ENCODE data around the gene FNBP1. TPM values are rescaled to one million over a fixed set of nuclear protein-coding genes. Genes with fewer than 3 reads are reported as not detected.
A peak's percentile ranks its signal among the peaks of the same experiment; 100 is the strongest.
"Not testable (repeated sequence)": the region's sequence is repeated elsewhere in the genome, so short reads cannot be mapped to it uniquely, and the experiment has no call there.

FNBP1 gene
- total and polyA plus RNA-seq, 7 donors: 12.5 to 172 (median 92.8) TPM

- H3K4me3 ChIP-seq: no peak overlapping the region
- peak overlapping the region; percentile 81 to 88 (median 83) for H3K27ac ChIP-seq
- H3K4me1 ChIP-seq: peaks cover 3 to 71% (median 55%) of the 10 kb centered on the region in 4 donors
- TF ChIP-seq POLR2AphosphoS5 (IDR thresholded peaks at IDR 0.05) (peak; percentile 58 to 83 (median 76)), EP300 (IDR thresholded peaks at IDR 0.05) (peak; percentile 66 to 82 (median 73)), POLR2A (IDR thresholded peaks at IDR 0.05) (no peak)
- H3K27me3 ChIP-seq: no peaks in the 10 kb centered on the region
- peaks cover 0 to 11% (median 6%) of the 10 kb centered on the region in 4 donors for H3K36me3 ChIP-seq
- intact Hi-C loops (cut with DNase I): loop anchor here (5.0 kb wide), 1 partner anchor 97 kb away; the partner anchor contains the start of gene FNBP1
- no peak for DNase-seq
- peaks cover 0 to 3% (median 0%) of the 10 kb centered on the region in 4 donors for H3K9me3 ChIP-seq
- 28 to 64% methylated on average over 3 of the region's 3 CpGs for WGBS, 2 donors
These were observed 97.7 kb downstream of the FNBP1 start for GRCh38 chr9:129945314-129945713.

DNA sequence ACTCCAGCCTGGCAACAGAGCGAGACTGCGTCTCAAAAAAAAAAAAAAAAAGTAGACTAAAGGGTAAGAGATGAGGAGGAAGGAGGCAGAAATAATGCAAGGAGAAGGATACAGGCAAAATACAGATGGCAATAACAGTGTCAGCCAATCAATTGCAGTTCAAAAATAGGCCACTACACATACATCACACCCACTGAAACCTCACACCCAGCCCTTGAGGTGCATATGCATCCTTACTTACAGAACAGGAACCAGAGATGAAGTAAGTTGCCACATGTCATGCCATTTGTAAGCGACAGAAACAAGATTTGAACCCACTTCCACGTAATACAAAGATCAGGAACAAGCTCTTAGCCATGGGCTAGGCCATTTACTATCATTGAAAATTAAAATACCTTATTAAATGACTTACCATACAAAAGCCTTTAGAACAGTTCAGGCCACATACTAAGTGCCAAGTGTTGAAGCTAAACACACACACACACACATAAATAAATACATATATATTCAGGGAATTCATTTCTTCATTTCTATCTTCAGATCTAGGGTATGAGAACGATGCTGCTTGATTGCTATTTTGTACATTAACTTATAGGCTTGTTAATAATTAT lies 98.4 kb downstream of the FNBP1 start:
- H3K4me1 ChIP-seq: peaks cover 3 to 68% (median 51%) of the 10 kb centered on the region in 4 donors
- DNase-seq: no peak
- intact Hi-C loops (cut with DNase I): loop anchor here (5.0 kb wide), 1 partner anchor 98 kb away; the partner anchor contains the start of gene FNBP1
- TF ChIP-seq POLR2AphosphoS5 (IDR thresholded peaks at IDR 0.05): peak in 1 of 4 donors; percentile 16
- TF ChIP-seq CTCF (IDR thresholded peaks at IDR 0.05): no peak
- H3K27ac ChIP-seq: peak overlapping the region; percentile 81 to 88 (median 83)
- no peaks in the 10 kb centered on the region for H3K27me3 ChIP-seq
- H3K9me3 ChIP-seq: peaks cover 0 to 3% (median 0%) of the 10 kb centered on the region in 4 donors
- 66 to 86% methylated on average over 5 of the region's 5 CpGs for WGBS, 2 donors
- H3K36me3 ChIP-seq: peaks cover 0 to 11% (median 6%) of the 10 kb centered on the region in 4 donors
- H3K4me3 ChIP-seq: no peak overlapping the region

DNA sequence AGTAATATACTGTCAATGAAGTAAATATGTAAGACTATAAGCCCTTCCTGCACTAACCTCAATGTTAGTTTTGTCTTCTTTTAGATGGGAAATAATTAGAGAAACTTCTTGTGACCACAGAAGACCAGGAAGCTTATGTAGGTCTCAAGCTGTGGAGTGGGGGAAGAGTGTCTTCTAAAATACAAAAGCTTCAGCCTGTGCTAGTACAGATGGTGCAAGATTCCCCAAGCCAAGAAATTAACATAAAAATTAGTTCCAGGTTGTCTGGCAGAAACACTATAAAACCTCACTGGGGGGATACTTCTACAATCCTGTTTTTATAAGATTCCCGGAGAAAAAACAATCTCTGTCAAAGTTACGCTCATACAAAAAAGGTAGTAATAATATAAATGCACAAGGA lies 103.6 kb downstream of the FNBP1 start:
- intact Hi-C loops (cut with DNase I): no loop called here
- Histone ChIP-seq H3K27me3 (no peaks in the 10 kb centered on the region), H3K27ac (peak overlapping the region; percentile 75 to 88 (median 82)), H3K4me1 (peaks cover 0 to 65% (median 55%) of the 10 kb centered on the region in 4 donors), H3K9me3 (peaks cover 0 to 3% (median 0%) of the 10 kb centered on the region in 4 donors), H3K4me3 (no peak overlapping the region), H3K36me3 (peaks cover 0 to 11% (median 6%) of the 10 kb centered on the region in 4 donors)
- no peak for DNase-seq
- WGBS, 2 donors: 95 to 96% methylated on average over 2 of the region's 2 CpGs
- TF ChIP-seq POLR2A (IDR thresholded peaks at IDR 0.05) (no peak), CTCF (IDR thresholded peaks at IDR 0.05) (no peak), POLR2AphosphoS5 (IDR thresholded peaks at IDR 0.05) (no peak), EP300 (IDR thresholded peaks at IDR 0.05) (no peak)

DNA sequence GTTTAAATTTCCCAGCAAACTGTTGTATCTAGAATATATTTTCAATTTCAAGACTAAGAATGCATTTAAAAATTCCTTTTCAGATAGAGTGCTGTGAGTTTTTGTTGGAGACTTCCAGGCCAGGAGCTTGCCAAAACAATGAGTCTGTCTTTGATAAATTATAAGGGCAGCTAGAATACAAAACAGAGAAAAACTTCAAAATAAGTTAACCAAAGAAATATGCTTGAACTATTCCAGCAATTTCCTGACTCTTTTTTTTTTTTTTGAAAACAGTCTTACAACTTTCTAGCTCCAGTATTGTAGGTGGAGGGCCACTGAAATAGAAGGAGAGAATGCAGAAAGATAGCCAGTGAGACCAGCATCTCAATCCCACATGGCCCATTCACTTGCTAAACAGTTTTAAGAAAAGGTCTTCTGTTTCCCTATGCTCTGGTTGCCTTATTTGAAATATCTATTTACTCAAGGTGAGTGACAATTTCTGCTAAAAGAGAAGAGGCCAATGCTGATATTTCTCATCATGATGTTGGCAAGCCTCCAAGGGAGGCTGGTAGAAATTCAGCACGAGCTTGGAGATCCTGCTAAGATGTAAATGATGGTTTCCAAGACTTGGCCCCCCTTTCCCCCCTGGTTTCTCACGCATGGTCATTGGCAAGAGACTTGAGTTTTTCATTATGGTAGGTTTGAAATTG lies 104.6 kb downstream of the FNBP1 start:
- H3K27ac ChIP-seq: peak overlapping the region; percentile 75 to 88 (median 82)
- H3K27me3 ChIP-seq: no peaks in the 10 kb centered on the region
- 60 to 82% methylated on average over 2 of the region's 2 CpGs for WGBS, 2 donors
- H3K9me3 ChIP-seq: peaks cover 0 to 3% (median 0%) of the 10 kb centered on the region in 4 donors
- TF ChIP-seq CTCF (IDR thresholded peaks at IDR 0.05): no peak
- no peak for TF ChIP-seq POLR2A (IDR thresholded peaks at IDR 0.05)
- no peak for TF ChIP-seq POLR2AphosphoS5 (IDR thresholded peaks at IDR 0.05)
- no peak for TF ChIP-seq EP300 (IDR thresholded peaks at IDR 0.05)
- DNase-seq: no peak
- intact Hi-C loops (cut with DNase I): no loop called here
- no peak overlapping the region for H3K4me3 ChIP-seq
- peaks cover 0 to 11% (median 6%) of the 10 kb centered on the region in 4 donors for H3K36me3 ChIP-seq
- peaks cover 0 to 65% (median 59%) of the 10 kb centered on the region in 4 donors for H3K4me1 ChIP-seq

GRCh38 chr9:129937879-129938278 lies 105.1 kb downstream of the FNBP1 start:
- 93 to 94% methylated on average over 5 of the region's 5 CpGs for WGBS, 2 donors
- DNase-seq; H3K9me3 ChIP-seq; H3K4me3 ChIP-seq; intact Hi-C loops (cut with DNase I); H3K36me3 ChIP-seq; H3K27me3 ChIP-seq: not testable (repeated sequence)
- H3K27ac ChIP-seq: peak overlapping the region; percentile 75 to 88 (median 82)
- peaks cover 0 to 70% (median 63%) of the 10 kb centered on the region in 4 donors for H3K4me1 ChIP-seq

Data from sigmoid colon (tissue), 7 donors.